DOHH2 (cell line): ENCODE measurements around the gene ALOX15B.

Experiments used
- EZH2phosphoT487 ChIP-seq: fragments of 200-600 bp; sonication (generic); IDR thresholded peaks from 2 replicates; pipeline ENCODE4 v1.6.1; 2017; ENCODE audit warnings: borderline replicate concordance, mild to moderate bottlenecking, antibody characterized with exemption, low read length, moderate library complexity, mixed read lengths
- TF ChIP-seq, protein P1 (sequence below): fragments of 200-600 bp; sonication (generic); IDR thresholded peaks from one replicate; pipeline ENCODE4 v1.5.1; 2014; ENCODE audit warnings: antibody characterized with exemption, mild to moderate bottlenecking, low read depth, low read length; ENCODE audit not compliant: poor library complexity, severe bottlenecking

DNA sequence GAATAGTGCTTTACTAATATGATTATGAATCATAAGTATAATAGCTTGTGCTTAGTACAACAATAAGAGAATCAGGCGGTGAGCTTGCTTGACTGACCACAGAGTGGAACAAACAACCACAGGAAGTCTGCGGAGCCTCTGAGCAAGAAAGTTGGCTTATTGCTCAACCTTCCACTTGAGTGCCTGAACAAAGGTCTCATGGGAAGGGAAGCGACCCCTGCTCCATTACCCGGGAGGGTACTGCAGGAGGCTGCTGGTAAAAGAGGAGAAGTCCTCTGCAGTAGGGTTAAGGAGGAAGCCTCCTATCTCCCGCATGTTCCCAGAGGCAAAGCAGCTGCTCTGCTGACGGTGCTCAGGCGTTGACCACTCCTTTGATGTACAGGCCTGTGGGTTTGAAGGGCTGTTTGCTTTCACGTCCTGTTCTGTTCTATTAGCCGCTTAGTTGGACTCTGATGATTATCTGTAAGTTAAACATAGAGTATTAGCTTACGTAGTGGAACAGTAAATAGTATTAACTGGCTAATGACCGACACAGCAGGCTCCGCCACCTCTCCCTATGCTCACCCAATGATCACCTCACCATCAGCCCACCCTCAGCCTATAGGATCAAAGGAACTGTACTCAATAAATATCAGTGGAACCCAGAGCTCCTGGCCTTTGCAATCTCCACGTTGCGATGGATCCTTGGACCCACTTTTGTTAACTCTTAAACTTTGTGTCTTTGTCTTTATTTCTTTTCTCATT lies 17.5 kb downstream of the ALOX15B start:
- TF ChIP-seq, protein P1, sequence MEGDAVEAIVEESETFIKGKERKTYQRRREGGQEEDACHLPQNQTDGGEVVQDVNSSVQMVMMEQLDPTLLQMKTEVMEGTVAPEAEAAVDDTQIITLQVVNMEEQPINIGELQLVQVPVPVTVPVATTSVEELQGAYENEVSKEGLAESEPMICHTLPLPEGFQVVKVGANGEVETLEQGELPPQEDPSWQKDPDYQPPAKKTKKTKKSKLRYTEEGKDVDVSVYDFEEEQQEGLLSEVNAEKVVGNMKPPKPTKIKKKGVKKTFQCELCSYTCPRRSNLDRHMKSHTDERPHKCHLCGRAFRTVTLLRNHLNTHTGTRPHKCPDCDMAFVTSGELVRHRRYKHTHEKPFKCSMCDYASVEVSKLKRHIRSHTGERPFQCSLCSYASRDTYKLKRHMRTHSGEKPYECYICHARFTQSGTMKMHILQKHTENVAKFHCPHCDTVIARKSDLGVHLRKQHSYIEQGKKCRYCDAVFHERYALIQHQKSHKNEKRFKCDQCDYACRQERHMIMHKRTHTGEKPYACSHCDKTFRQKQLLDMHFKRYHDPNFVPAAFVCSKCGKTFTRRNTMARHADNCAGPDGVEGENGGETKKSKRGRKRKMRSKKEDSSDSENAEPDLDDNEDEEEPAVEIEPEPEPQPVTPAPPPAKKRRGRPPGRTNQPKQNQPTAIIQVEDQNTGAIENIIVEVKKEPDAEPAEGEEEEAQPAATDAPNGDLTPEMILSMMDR, result no peak
- TF ChIP-seq EZH2phosphoT487, result no peak
